HepG2 (cell line): ENCODE measurements around the gene CDC42SE1. TPM values are rescaled to one million over a fixed set of nuclear protein-coding genes. Genes with fewer than 3 reads are reported as not detected.

ENCODE experiments used
- ATF5 ChIP-seq: sonication (generic); formaldehyde crosslinking; IDR thresholded peaks from 2 replicates; pipeline ENCODE4 v1.4.0; 2020; ENCODE audit warnings: mild to moderate bottlenecking, low read depth, missing genetic modification reagents
- CEBPG ChIP-seq: IDR thresholded peaks from 2 replicates; pipeline ENCODE4 v1.6.1; 2016
- CREB3 ChIP-seq: sonication (generic); formaldehyde crosslinking; IDR thresholded peaks from 2 replicates; pipeline ENCODE4 v1.5.0; 2020; ENCODE audit warnings: missing genetic modification reagents
- FIP1L1 ChIP-seq: fragments of 200-400 bp; formaldehyde crosslinking; IDR thresholded peaks from 2 replicates; pipeline ENCODE4 v1.6.1; 2018; ENCODE audit warnings: low read depth, mild to moderate bottlenecking, low read length, moderate library complexity, borderline replicate concordance; ENCODE audit not compliant: insufficient read depth
- HMGA1 ChIP-seq: sonication (generic); formaldehyde crosslinking; conservative IDR thresholded peaks from 2 replicates; pipeline ENCODE4 v1.4.0; 2020; ENCODE audit warnings: missing genetic modification reagents
- HNRNPUL1 ChIP-seq: fragments of 200-400 bp; formaldehyde crosslinking; IDR thresholded peaks from 2 replicates; pipeline ENCODE4 v1.6.1; 2017; ENCODE audit warnings: low read depth, mild to moderate bottlenecking, low read length, moderate library complexity
- HOXD1 ChIP-seq: sonication (generic); formaldehyde crosslinking; IDR thresholded peaks from 2 replicates; pipeline ENCODE4 v1.5.0; 2020; ENCODE audit warnings: missing genetic modification reagents
- JUN ChIP-seq: sonication (generic); formaldehyde crosslinking; IDR thresholded peaks from 2 replicates; pipeline ENCODE4 v1.4.0; 2020; ENCODE audit warnings: mild to moderate bottlenecking, missing genetic modification reagents
- KDM3A ChIP-seq: IDR thresholded peaks from 2 replicates; pipeline ENCODE4 v1.6.1; 2018; ENCODE audit warnings: low read depth, missing compliant biosample characterization
- MED1 ChIP-seq: sonication (generic); formaldehyde crosslinking; IDR thresholded peaks from 2 replicates; pipeline ENCODE4 v1.4.0; 2020; ENCODE audit warnings: missing genetic modification reagents
- PPARG ChIP-seq: conservative IDR thresholded peaks from 2 replicates; pipeline ENCODE4 v1.6.1; 2016; ENCODE audit warnings: missing biosample characterization, missing genetic modification reagents
- PRDM10 ChIP-seq: sonication (generic); formaldehyde crosslinking; IDR thresholded peaks from 2 replicates; pipeline ENCODE4 v1.4.0; 2020; ENCODE audit warnings: low read depth, missing genetic modification reagents
- TAF1 ChIP-seq: sonication (generic); formaldehyde crosslinking; IDR thresholded peaks from 2 replicates; pipeline ENCODE4 v1.4.0; 2020; ENCODE audit warnings: missing genetic modification reagents
- TFAP4 ChIP-seq: sonication (generic); IDR thresholded peaks from 2 replicates; pipeline ENCODE4 v1.6.1; 2016; ENCODE audit warnings: low read depth, borderline replicate concordance
- ZNF205 ChIP-seq: IDR thresholded peaks from 2 replicates; pipeline ENCODE4 v1.6.1; 2018; ENCODE audit warnings: missing biosample characterization, missing genetic modification reagents
- ZNF326 ChIP-seq: sonication (generic); formaldehyde crosslinking; IDR thresholded peaks from 2 replicates; pipeline ENCODE4 v1.4.0; 2020; ENCODE audit warnings: missing genetic modification reagents, borderline replicate concordance
- ZNF639 ChIP-seq: conservative IDR thresholded peaks from 2 replicates; pipeline ENCODE4 v1.6.1; 2018; ENCODE audit warnings: missing genetic modification reagents
- ZNF770 ChIP-seq: sonication (generic); formaldehyde crosslinking; IDR thresholded peaks from 2 replicates; pipeline ENCODE4 v1.5.0; 2020; ENCODE audit warnings: mild to moderate bottlenecking, missing genetic modification reagents
- ZNF780A ChIP-seq: sonication (generic); formaldehyde crosslinking; IDR thresholded peaks from 2 replicates; pipeline ENCODE4 v1.8.0; 2022; ENCODE audit warnings: mild to moderate bottlenecking, missing genetic modification reagents, moderate library complexity
- polyA plus RNA-seq, 8 experiments: library from polyadenylated mRNA; depleted of rRNA in 3 of 8; stranded (reverse) in 7 of 8; unstranded in 1 of 8; fragments of >200 nt; fragmentation: Illumina TruSeq in 4 of 8; extraction: Trizol in 4 of 8; gene quantifications; 2 replicates each; pipeline versions ENCODE4 v1.2.1 to v1.2.3, GENCODE V29; 2011 to 2016; ENCODE audit warnings: low read depth in 4 of 8, missing spikeins in 1 of 8, mixed read lengths in 1 of 8; ENCODE audit not compliant: insufficient read depth in 1 of 8
- total RNA-seq, 5 experiments: library from RNA; depleted of rRNA; stranded (reverse); fragments of >200 nt; fragmentation: Illumina TruSeq; extraction: Trizol; gene quantifications; 2 replicates each; pipeline ENCODE4 v1.2.3, GENCODE V29; 2016; ENCODE audit warnings: low read depth in 1 of 5

Gene CDC42SE1
- total and polyA plus RNA-seq, 2 of the 13 experiments (the other 11 are each of a cell fraction or from before 2014, with no cell fraction given) = 17.6 to 17.9 TPM

- TF ChIP-seq CEBPG (CRISPR knock-in tag) (no peak), HMGA1 (CRISPR knock-in tag) (no peak), ZNF780A (CRISPR knock-in tag) (peak; percentile 77; the same call in 1 of the 2 replicates), ZNF205 (CRISPR knock-in tag) (no peak), CREB3 (CRISPR knock-in tag) (no peak), TFAP4 (peak; percentile 34; the same call in 1 of the 2 replicates), ZNF770 (CRISPR knock-in tag) (peak; percentile 82), MED1 (peak; percentile 58; the same call in 1 of the 2 replicates), HOXD1 (CRISPR knock-in tag) (peak; percentile 89), KDM3A (CRISPR knock-in tag) (peak; percentile 51; the same call in 1 of the 2 replicates), ZNF326 (CRISPR knock-in tag) (no peak), FIP1L1 (no peak), PPARG (CRISPR knock-in tag) (no peak), ATF5 (no peak), TAF1 (CRISPR knock-in tag) (peak; percentile 59; the same call in 1 of the 2 replicates), ZNF639 (CRISPR knock-in tag) (no peak; the same call in 1 of the 2 replicates), HNRNPUL1 (no peak), PRDM10 (no peak; the same call in 1 of the 2 replicates), JUN (no peak)
Measured at GRCh38 chr1:151008244-151009205, 50.9 kb downstream of the CDC42SE1 start, which contains the start of gene PRUNE1 (continued).
